Measurements from ENCODE around the gene AKNA. TPM values are rescaled to one million over a fixed set of nuclear protein-coding genes. Genes with fewer than 3 reads are reported as not detected.

AKNA gene, protein sequence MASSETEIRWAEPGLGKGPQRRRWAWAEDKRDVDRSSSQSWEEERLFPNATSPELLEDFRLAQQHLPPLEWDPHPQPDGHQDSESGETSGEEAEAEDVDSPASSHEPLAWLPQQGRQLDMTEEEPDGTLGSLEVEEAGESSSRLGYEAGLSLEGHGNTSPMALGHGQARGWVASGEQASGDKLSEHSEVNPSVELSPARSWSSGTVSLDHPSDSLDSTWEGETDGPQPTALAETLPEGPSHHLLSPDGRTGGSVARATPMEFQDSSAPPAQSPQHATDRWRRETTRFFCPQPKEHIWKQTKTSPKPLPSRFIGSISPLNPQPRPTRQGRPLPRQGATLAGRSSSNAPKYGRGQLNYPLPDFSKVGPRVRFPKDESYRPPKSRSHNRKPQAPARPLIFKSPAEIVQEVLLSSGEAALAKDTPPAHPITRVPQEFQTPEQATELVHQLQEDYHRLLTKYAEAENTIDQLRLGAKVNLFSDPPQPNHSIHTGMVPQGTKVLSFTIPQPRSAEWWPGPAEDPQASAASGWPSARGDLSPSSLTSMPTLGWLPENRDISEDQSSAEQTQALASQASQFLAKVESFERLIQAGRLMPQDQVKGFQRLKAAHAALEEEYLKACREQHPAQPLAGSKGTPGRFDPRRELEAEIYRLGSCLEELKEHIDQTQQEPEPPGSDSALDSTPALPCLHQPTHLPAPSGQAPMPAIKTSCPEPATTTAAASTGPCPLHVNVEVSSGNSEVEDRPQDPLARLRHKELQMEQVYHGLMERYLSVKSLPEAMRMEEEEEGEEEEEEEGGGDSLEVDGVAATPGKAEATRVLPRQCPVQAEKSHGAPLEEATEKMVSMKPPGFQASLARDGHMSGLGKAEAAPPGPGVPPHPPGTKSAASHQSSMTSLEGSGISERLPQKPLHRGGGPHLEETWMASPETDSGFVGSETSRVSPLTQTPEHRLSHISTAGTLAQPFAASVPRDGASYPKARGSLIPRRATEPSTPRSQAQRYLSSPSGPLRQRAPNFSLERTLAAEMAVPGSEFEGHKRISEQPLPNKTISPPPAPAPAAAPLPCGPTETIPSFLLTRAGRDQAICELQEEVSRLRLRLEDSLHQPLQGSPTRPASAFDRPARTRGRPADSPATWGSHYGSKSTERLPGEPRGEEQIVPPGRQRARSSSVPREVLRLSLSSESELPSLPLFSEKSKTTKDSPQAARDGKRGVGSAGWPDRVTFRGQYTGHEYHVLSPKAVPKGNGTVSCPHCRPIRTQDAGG (N-terminal part only)
- polyA plus RNA-seq (2013, experiment 1 of 2): 16.7 TPM
- polyA plus RNA-seq (2013, experiment 2 of 2): 14.3 TPM

DNA sequence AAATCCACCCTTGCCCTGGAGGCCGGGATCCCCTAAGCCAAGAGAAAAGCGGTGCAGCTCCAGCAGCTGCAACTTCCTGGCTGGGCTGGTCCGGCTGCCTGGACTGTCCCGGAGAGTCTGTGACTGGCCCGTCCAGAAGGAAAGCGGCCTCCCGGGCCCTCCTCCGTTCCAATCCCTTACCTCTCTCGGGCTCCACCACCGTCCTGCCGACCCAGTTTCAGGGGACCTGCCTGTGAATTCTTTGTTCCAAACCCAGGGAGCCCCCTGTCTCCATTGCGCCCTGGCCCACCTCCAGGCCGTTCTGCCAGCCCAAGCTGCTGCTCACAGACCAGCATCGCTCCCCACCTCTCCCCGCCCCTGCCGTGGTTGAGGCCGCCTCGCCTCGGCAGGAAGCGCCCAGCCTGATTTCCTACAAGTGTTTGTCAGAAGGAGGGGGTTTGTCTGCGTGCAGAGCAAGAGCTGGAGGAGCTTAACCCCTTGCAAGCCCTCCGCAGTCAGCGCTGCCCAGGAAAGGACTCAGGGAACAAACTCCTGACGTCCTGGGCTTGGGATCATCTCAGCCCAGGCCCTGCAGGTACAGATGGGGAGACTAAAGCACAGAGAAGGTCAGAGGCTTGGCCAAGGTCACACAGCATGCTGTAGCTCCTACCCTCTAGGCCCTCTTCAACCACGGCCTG, at the start of gene AKNA:
AKNA (minus strand) TSS at position 303 of the 677 bp plus-strand sequence. CDS start 6,649 bp downstream, outside the sequence.
- Histone ChIP-seq H3K9me3 (ENCODE audit: control insufficient read depth, low read length) (no peaks in the 10 kb centered on the region), H3K27ac (ENCODE audit: low read depth, low read length, severe bottlenecking) (peak within 1 kb of the TSS; percentile 79), H3K36me3 (ENCODE audit: control insufficient read depth, insufficient read depth, low read length) (peaks cover 3% of the 10 kb centered on the region), H3K4me3 (ENCODE audit: extremely low read depth, insufficient read depth, low read length, poor library complexity, severe bottlenecking) (peak within 1 kb of the TSS; percentile 46), H3K4me1 (ENCODE audit: control insufficient read depth, insufficient read depth, low read length, poor library complexity, severe bottlenecking) (peaks cover 51% of the 10 kb centered on the region)
- WGBS, 2 experiments (ENCODE audit: insufficient coverage in 2 of 2): 11 to 17% methylated on average over 14 to 20 of the region's 25 CpGs

DNA sequence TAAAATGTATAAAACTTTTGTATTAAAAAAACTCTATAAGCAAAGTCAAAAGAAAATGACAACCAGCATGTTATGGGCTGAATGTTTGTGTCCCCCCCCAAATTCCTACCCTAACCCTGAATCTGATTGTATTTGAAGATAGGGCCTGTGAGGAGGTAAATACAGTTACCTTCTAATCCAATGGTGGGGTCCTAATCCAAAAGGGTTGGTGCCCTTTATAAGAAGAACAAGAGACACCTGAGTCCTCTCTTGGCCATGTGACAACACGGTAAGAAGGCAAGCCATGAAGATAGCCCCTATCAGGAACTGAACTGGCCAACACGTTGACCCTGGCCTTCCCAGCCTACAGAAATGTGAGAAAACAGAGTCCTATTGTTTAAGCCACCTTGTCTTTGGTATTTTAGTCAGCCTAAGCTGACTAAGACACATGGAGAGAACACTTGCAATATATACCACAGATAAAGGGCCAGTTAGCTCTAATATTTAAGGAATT, 49.7 kb upstream of the AKNA start:
- Histone ChIP-seq H3K36me3 (ENCODE audit: control insufficient read depth, insufficient read depth, low read length) (no peaks in the 10 kb centered on the region), H3K4me3 (ENCODE audit: extremely low read depth, insufficient read depth, low read length, poor library complexity, severe bottlenecking) (no peak overlapping the region), H3K4me1 (ENCODE audit: control insufficient read depth, insufficient read depth, low read length, poor library complexity, severe bottlenecking) (no peaks in the 10 kb centered on the region), H3K9me3 (ENCODE audit: control insufficient read depth, low read length) (no peaks in the 10 kb centered on the region), H3K27ac (ENCODE audit: low read depth, low read length, severe bottlenecking) (no peak overlapping the region)
- WGBS, 2 experiments (ENCODE audit: insufficient coverage in 2 of 2): 63 to 71% methylated on average over 2 of the region's 2 CpGs

DNA sequence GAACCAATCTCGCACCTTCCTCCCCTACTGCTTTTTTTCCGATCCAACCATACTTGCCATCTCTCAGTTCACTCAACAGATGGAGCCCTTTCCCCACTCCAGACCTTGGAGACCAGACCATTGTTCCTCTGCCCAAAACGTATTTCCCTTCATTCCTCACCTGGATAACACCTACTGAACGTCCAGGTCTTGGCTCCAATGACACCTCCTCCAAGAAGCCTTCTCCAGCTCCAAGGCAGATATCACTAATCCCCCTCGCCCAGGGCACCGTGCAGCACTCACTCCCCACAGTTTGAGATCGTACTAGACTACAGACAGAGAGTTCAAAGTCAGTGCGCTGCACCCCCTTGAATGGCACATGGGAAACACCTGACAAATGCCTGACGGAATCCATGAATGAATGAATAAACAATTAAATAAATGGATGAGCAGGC, 47.1 kb upstream of the AKNA start:
- no peak overlapping the region for H3K4me3 ChIP-seq (ENCODE audit: extremely low read depth, insufficient read depth, low read length, poor library complexity, severe bottlenecking)
- no peak overlapping the region for H3K27ac ChIP-seq (ENCODE audit: low read depth, low read length, severe bottlenecking)
- no peaks in the 10 kb centered on the region for H3K36me3 ChIP-seq (ENCODE audit: control insufficient read depth, insufficient read depth, low read length)
- WGBS, 2 experiments (ENCODE audit: insufficient coverage in 2 of 2): 33 to 34% methylated on average over 6 to 7 of the region's 9 CpGs
- no peaks in the 10 kb centered on the region for H3K9me3 ChIP-seq (ENCODE audit: control insufficient read depth, low read length)
- no peaks in the 10 kb centered on the region for H3K4me1 ChIP-seq (ENCODE audit: control insufficient read depth, insufficient read depth, low read length, poor library complexity, severe bottlenecking)

DNA sequence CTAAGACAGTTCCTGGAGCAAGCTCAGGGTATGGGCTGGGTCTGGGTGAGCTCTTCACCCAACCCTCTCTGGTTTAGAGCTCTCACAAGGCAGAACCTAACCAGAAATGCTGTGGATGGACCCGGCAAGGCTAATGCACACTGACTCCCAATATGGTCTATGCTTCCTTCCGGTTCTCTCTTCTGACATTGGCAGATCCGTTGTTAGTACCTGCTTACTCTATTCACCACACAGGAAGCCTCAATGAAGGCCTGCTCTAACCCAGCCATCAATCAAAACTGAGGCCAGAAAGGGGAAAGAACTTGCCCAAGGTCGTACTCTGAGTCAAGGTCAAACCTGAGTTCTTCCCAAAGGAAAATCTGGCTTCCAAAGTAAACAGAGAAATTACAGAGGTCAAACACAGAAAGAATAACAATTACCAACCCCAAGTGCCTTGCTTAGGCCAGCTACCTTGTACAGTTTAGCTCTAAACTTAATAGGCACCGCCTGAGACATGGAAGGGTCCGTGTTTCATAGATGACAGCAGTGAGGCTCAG, 46.0 kb upstream of the AKNA start:
- Histone ChIP-seq H3K4me3 (ENCODE audit: extremely low read depth, insufficient read depth, low read length, poor library complexity, severe bottlenecking) (no peak overlapping the region), H3K9me3 (ENCODE audit: control insufficient read depth, low read length) (no peaks in the 10 kb centered on the region), H3K4me1 (ENCODE audit: control insufficient read depth, insufficient read depth, low read length, poor library complexity, severe bottlenecking) (no peaks in the 10 kb centered on the region), H3K36me3 (ENCODE audit: control insufficient read depth, insufficient read depth, low read length) (no peaks in the 10 kb centered on the region), H3K27ac (ENCODE audit: low read depth, low read length, severe bottlenecking) (no peak overlapping the region)
- WGBS, 2 experiments (ENCODE audit: insufficient coverage in 2 of 2): 76 to 90% methylated on average over 5 of the region's 6 CpGs

DNA sequence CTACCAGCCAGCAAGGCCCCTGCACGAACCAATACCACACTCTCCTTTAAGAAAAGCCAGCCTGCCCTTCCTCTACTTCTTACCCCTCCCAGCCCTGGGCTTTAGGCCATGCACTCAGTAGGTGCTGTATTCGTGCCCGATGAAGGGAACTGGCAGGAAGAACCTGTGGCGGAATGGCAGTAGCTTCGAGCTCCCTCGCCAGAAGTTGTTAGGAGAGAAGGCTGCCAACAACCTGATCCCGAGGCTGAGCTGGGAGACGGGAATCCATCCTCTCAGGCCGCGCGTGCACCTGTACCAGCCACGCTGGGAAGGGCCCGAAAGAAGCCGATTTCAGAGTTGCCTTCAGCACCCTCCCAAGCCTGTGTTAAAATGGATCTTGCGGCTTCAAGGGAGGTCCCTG, 45.3 kb upstream of the AKNA start:
- Histone ChIP-seq H3K9me3 (ENCODE audit: control insufficient read depth, low read length) (no peaks in the 10 kb centered on the region), H3K4me3 (ENCODE audit: extremely low read depth, insufficient read depth, low read length, poor library complexity, severe bottlenecking) (no peak overlapping the region), H3K27ac (ENCODE audit: low read depth, low read length, severe bottlenecking) (no peak overlapping the region), H3K4me1 (ENCODE audit: control insufficient read depth, insufficient read depth, low read length, poor library complexity, severe bottlenecking) (no peaks in the 10 kb centered on the region), H3K36me3 (ENCODE audit: control insufficient read depth, insufficient read depth, low read length) (no peaks in the 10 kb centered on the region)
- 87 to 88% methylated on average over 9 to 13 of the region's 15 CpGs for WGBS, 2 experiments (ENCODE audit: insufficient coverage in 2 of 2)

DNA sequence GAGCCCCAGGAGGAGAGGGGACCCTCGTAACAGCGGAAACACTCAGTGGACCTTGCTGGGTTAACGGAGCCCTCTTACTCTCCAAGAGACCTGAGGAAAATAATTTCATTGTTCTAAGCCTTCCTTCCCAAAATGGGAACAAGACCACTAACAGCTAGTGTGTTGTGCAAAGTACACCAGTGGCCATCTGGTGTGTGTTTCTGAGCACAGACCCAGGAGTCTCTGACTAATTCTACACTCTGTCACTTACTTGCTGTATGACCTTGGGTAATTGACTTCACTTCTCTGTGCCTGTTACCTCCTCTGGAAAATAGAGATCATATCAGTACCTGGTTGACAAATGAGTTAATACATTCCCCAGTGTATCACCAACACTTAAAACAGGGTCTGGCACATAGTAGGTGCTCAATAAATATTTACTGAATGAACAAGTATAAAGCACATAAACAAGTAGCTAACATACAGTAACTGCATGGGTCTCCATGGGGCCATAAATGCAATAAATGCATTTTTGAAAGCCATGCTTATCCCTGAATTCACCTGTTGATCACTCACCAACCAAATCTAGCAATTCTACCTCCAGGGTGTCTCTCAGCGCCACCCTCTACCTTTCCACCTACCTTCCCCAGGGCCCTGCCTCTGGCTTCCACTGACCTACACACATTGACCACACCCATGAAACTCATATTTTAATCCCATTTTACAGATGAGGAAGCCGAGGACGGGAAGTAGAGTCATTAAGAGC, 44.7 kb upstream of the AKNA start:
- 0 to 78% methylated on average over 1 to 6 of the region's 6 CpGs for whole genome bisulfite sequencing, 2 experiments (ENCODE audit: insufficient coverage in 2 of 2)
- H3K4me3 ChIP-seq (ENCODE audit: extremely low read depth, insufficient read depth, low read length, poor library complexity, severe bottlenecking): no peak overlapping the region
- no peaks in the 10 kb centered on the region for H3K36me3 ChIP-seq (ENCODE audit: control insufficient read depth, insufficient read depth, low read length)
- no peaks in the 10 kb centered on the region for H3K4me1 ChIP-seq (ENCODE audit: control insufficient read depth, insufficient read depth, low read length, poor library complexity, severe bottlenecking)
- H3K27ac ChIP-seq (ENCODE audit: low read depth, low read length, severe bottlenecking): no peak overlapping the region
- H3K9me3 ChIP-seq (ENCODE audit: control insufficient read depth, low read length): no peaks in the 10 kb centered on the region

DNA sequence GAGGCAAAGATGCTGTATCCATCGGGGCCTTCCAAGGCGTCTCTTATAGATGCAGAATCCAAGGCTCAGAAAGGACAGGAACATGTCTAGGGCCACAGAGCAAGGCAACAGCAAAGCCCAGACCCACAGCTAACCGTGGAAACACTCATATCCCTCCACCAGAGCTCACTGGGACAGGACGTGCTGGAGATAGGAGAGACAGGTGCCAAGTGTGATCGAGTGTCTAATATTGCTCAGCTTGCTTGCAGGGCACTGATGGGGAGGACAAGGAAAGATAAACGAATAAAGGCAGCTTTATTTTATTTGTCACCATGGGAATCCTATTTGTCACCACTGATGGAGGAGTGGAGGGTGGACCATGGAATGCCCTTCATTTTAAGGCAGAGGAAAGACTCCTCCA, 44.0 kb upstream of the AKNA start:
- no peaks in the 10 kb centered on the region for H3K36me3 ChIP-seq (ENCODE audit: control insufficient read depth, insufficient read depth, low read length)
- no peaks in the 10 kb centered on the region for H3K9me3 ChIP-seq (ENCODE audit: control insufficient read depth, low read length)
- no peaks in the 10 kb centered on the region for H3K4me1 ChIP-seq (ENCODE audit: control insufficient read depth, insufficient read depth, low read length, poor library complexity, severe bottlenecking)
- H3K27ac ChIP-seq (ENCODE audit: low read depth, low read length, severe bottlenecking): no peak overlapping the region
- H3K4me3 ChIP-seq (ENCODE audit: extremely low read depth, insufficient read depth, low read length, poor library complexity, severe bottlenecking): no peak overlapping the region
- WGBS, 2 experiments (ENCODE audit: insufficient coverage in 2 of 2): 96 to 98% methylated on average over 4 of the region's 6 CpGs

DNA sequence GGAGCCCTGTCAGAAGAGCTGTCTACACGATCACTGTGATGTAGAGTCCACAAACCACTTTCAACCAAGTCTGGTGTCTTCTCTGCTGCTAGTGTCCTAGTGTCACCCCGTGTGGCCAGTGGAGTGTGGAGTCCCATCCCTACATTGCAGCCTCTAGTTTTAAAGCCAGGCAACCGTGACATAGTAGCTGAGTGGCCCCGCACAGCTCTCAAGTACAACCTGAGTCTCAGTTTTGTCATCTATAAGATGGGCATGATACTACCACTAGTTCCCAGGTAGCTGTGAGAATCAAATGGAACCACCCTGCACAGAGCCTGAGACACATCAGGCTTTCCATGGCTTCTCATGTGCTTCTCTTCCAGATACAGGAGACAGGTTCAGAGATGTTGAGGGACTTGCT, 43.2 kb upstream of the AKNA start:
- Histone ChIP-seq H3K36me3 (ENCODE audit: control insufficient read depth, insufficient read depth, low read length) (no peaks in the 10 kb centered on the region), H3K27ac (ENCODE audit: low read depth, low read length, severe bottlenecking) (no peak overlapping the region)
- WGBS, 2 experiments (ENCODE audit: insufficient coverage in 2 of 2): 84 to 90% methylated on average over 3 to 4 of the region's 4 CpGs

DNA sequence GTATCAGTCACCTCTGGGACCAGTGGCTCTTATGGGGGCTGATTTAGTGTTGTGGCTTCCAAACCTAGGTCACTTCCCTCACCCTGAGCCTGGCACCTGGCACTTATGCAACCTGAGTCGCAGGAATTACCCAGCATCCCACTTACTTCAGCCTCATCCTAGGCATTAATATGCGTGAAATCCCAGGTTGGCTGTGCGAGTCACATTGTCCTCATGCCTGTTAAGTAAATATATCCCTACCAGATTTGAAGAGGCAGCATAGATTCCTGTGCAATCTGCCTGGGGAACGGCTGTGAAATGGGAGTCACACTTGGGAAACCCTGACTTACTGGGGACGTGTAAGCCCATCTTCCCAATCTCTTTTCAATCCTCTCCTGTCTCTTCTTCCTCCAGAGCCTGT, 42.7 kb upstream of the AKNA start:
- H3K27ac ChIP-seq (ENCODE audit: low read depth, low read length, severe bottlenecking): no peak overlapping the region
- no peak overlapping the region for H3K4me3 ChIP-seq (ENCODE audit: extremely low read depth, insufficient read depth, low read length, poor library complexity, severe bottlenecking)
- H3K9me3 ChIP-seq (ENCODE audit: control insufficient read depth, low read length): no peaks in the 10 kb centered on the region
- WGBS, 2 experiments (ENCODE audit: insufficient coverage in 2 of 2): 81 to 84% methylated on average over 4 to 5 of the region's 5 CpGs
- peaks cover 3% of the 10 kb centered on the region for H3K4me1 ChIP-seq (ENCODE audit: control insufficient read depth, insufficient read depth, low read length, poor library complexity, severe bottlenecking)
- H3K36me3 ChIP-seq (ENCODE audit: control insufficient read depth, insufficient read depth, low read length): no peaks in the 10 kb centered on the region

More for the DNA sequence above, 43.2 kb upstream of the AKNA start:
- peaks cover 3% of the 10 kb centered on the region for H3K4me1 ChIP-seq (ENCODE audit: control insufficient read depth, insufficient read depth, low read length, poor library complexity, severe bottlenecking)
- H3K4me3 ChIP-seq (ENCODE audit: extremely low read depth, insufficient read depth, low read length, poor library complexity, severe bottlenecking): no peak overlapping the region
- no peaks in the 10 kb centered on the region for H3K9me3 ChIP-seq (ENCODE audit: control insufficient read depth, low read length)

All from mesodermal cell (in vitro differentiated cells).